ENCODE data around the gene PACSIN3.

DNA sequence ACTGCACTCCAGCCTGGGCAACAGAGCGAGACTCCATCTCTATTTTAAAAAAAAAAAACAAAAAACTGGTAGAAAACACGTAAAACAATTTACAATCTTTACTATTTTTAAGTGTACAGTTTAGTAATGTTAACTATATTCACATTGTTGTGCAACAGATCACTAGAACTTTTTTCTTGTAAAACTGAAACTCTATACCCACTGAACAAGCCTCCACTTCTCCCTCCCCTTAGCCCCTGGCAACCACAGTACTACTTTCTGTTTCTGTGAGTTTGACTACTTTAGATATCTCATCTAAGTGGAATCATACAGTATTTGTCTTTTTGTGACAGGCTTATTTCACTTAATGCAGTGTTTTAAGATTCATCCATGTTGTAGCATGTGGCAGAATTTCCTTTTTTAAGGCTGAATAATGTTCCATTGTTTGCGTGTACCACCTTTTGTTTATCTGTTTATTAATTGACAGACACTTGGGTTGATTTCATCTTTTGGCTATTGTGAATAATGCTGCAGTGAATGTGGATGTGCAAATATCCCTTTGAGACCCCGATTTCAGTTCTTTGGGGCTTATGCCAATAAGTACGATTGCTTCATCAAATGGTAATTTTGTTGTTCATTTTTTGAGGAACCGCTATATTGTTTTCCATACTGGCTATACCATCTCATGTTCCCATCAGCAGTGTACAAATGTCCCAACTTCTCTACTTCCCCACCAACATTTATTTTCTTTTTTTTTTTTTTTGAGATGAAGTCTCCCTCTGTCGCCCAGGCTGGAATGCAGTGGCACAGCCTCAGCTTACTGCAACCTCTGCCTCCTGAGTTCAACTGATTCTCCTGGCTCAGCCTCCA, 39.5 kb upstream of the PACSIN3 start:
- TF ChIP-seq, protein P1, sequence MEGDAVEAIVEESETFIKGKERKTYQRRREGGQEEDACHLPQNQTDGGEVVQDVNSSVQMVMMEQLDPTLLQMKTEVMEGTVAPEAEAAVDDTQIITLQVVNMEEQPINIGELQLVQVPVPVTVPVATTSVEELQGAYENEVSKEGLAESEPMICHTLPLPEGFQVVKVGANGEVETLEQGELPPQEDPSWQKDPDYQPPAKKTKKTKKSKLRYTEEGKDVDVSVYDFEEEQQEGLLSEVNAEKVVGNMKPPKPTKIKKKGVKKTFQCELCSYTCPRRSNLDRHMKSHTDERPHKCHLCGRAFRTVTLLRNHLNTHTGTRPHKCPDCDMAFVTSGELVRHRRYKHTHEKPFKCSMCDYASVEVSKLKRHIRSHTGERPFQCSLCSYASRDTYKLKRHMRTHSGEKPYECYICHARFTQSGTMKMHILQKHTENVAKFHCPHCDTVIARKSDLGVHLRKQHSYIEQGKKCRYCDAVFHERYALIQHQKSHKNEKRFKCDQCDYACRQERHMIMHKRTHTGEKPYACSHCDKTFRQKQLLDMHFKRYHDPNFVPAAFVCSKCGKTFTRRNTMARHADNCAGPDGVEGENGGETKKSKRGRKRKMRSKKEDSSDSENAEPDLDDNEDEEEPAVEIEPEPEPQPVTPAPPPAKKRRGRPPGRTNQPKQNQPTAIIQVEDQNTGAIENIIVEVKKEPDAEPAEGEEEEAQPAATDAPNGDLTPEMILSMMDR (conservative IDR thresholded peaks at IDR 0.05) = no peak
- TF ChIP-seq ZFX (IDR thresholded peaks at IDR 0.05) = no peak
